CD8-positive, alpha-beta memory T cell (primary cell): ENCODE data around the gene FAM174B. TPM values are rescaled to one million over a fixed set of nuclear protein-coding genes. Genes with fewer than 3 reads are reported as not detected.
"Not testable (repeated sequence)": the region's sequence is repeated elsewhere in the genome, so short reads cannot be mapped to it uniquely, and the experiment has no call there.

Experiments
- CTCF ChIA-PET: fragments of 350-600 bp; sonication (Branson Sonifier 250); formaldehyde crosslinking; loops from one replicate; lab custom pipeline; 2021; ENCODE audit warnings: antibody characterized with exemption; lab: Charles Lee
- POLR2A ChIA-PET: fragments of 350-600 bp; sonication (Branson Sonifier 250); formaldehyde crosslinking; loops from one replicate; lab custom pipeline; 2021; ENCODE audit warnings: antibody characterized with exemption; lab: Charles Lee
- DNase-seq, 5 donors: peaks; one replicate each; pipeline versions ENCODE4 v3.0.0 to v3.0.0-alpha.2; 2020 to 2022; ENCODE audit warnings: mixed read lengths in 1 of 5
- H3K27ac ChIP-seq: one replicate; pipeline ENCODE4 v1.7.0; 2013; ENCODE audit warnings: low read depth, mild to moderate bottlenecking, low read length, moderate library complexity
- H3K27me3 ChIP-seq: 2 replicates; pipeline ENCODE4 v1.7.0; 2013; ENCODE audit warnings: low read length, mild to moderate bottlenecking; ENCODE audit not compliant: insufficient read depth, poor library complexity, severe bottlenecking
- H3K36me3 ChIP-seq: 2 replicates; pipeline ENCODE4 v1.7.0; 2013; ENCODE audit warnings: mild to moderate bottlenecking, low read length, moderate library complexity; ENCODE audit not compliant: insufficient read depth
- H3K4me1 ChIP-seq: 2 replicates; pipeline ENCODE4 v1.7.0; 2013; ENCODE audit warnings: mild to moderate bottlenecking, low read length, moderate library complexity; ENCODE audit not compliant: insufficient read depth
- H3K4me3 ChIP-seq: 2 replicates; pipeline ENCODE4 v1.7.0; 2013; ENCODE audit warnings: mild to moderate bottlenecking, low read length
- H3K9me3 ChIP-seq: 2 replicates; pipeline ENCODE4 v1.7.0; 2013; ENCODE audit warnings: mild to moderate bottlenecking, low read length
- H3K27ac Mint-ChIP-seq, 8 donors: one replicate each; pipeline ENCODE4 v1.8.0; 2020 to 2021; ENCODE audit warnings: mixed read lengths in 8 of 8, mild to moderate bottlenecking in 6 of 8, inconsistent platforms in 3 of 8, moderate library complexity in 3 of 8
- H3K27me3 Mint-ChIP-seq, 2 donors: one replicate each; pipeline ENCODE4 v1.8.0; 2020 to 2021; ENCODE audit warnings: mixed read lengths in 2 of 2, mild to moderate bottlenecking in 1 of 2, moderate library complexity in 1 of 2
- H3K36me3 Mint-ChIP-seq, 3 donors: one replicate each; pipeline ENCODE4 v1.8.0; 2020 to 2021; ENCODE audit warnings: mixed read lengths in 3 of 3, inconsistent platforms in 1 of 3, mild to moderate bottlenecking in 1 of 3
- H3K4me1 Mint-ChIP-seq, 3 donors: one replicate each; pipeline ENCODE4 v1.8.0; 2020 to 2021; ENCODE audit warnings: mixed read lengths in 3 of 3, inconsistent platforms in 1 of 3, mild to moderate bottlenecking in 1 of 3
- H3K4me3 Mint-ChIP-seq, 7 donors: one replicate each; pipeline ENCODE4 v1.8.0; 2020 to 2021; ENCODE audit warnings: mixed read lengths in 7 of 7, mild to moderate bottlenecking in 6 of 7, moderate library complexity in 4 of 7, inconsistent platforms in 2 of 7
- H3K9me3 Mint-ChIP-seq, 5 donors: one replicate each; pipeline ENCODE4 v1.8.0; 2020 to 2022; ENCODE audit warnings: mixed read lengths in 5 of 5, mild to moderate bottlenecking in 3 of 5, moderate library complexity in 2 of 5, inconsistent platforms in 1 of 5
- polyA plus RNA-seq: library from polyadenylated mRNA; unstranded; fragments of 300-500 nt; fragmentation: Illumina TruSeq; gene quantifications from one replicate; pipeline ENCODE4 v1.2.3, GENCODE V29; 2021
- total RNA-seq, 2 experiments: library from RNA; stranded (reverse); gene quantifications; one replicate each; pipeline ENCODE4 v1.2.3, GENCODE V29; 2021

FAM174B gene
- total and polyA plus RNA-seq, 3 experiments from 2014 or later = 0.82 to 3.9 (median 3.9) TPM

GRCh38 chr15:92611995-92612745, 43.4 kb downstream of the FAM174B start:
- CTCF ChIA-PET = no interaction called here
- no peak overlapping the region for H3K4me3 ChIP-seq
- no peak overlapping the region for H3K27ac ChIP-seq
- no peaks in the 10 kb centered on the region for H3K4me1 ChIP-seq
- Mint-ChIP-seq H3K4me3 (no peak overlapping the region), H3K27me3 (peaks cover 0 to 7% of the 10 kb centered on the region in 2 donors), H3K27ac (no peak overlapping the region), H3K4me1 (no peaks in the 10 kb centered on the region), H3K36me3 (no peaks in the 10 kb centered on the region), H3K9me3 (no peaks in the 10 kb centered on the region)
- no peaks in the 10 kb centered on the region for H3K9me3 ChIP-seq
- H3K27me3 ChIP-seq = no peaks in the 10 kb centered on the region
- POLR2A ChIA-PET = no interaction called here
- DNase-seq = no peak
- no peaks in the 10 kb centered on the region for H3K36me3 ChIP-seq

- Mint-ChIP-seq H3K9me3 (peaks cover 0 to 3% (median 0%) of the 10 kb centered on the region in 5 donors), H3K4me1 (no peaks in the 10 kb centered on the region), H3K27ac (no peak overlapping the region), H3K4me3 (no peak overlapping the region), H3K27me3 (peaks cover 5 to 9% of the 10 kb centered on the region in 2 donors), H3K36me3 (no peaks in the 10 kb centered on the region)
- Histone ChIP-seq H3K27ac (no peak overlapping the region), H3K4me3 (no peak overlapping the region), H3K36me3 (no peaks in the 10 kb centered on the region), H3K9me3 (no peaks in the 10 kb centered on the region), H3K27me3 (no peaks in the 10 kb centered on the region), H3K4me1 (no peaks in the 10 kb centered on the region)
- ChIA-PET CTCF (no interaction called here), POLR2A (no interaction called here)
- DNase-seq = no peak
Observed at GRCh38 chr15:92611150-92611549, 44.4 kb downstream of the FAM174B start.

- peaks cover 0 to 4% (median 0%) of the 10 kb centered on the region in 5 donors for H3K9me3 Mint-ChIP-seq
- no peaks in the 10 kb centered on the region for H3K9me3 ChIP-seq
- no peak overlapping the region for H3K27ac Mint-ChIP-seq
- no peak overlapping the region for H3K27ac ChIP-seq
- H3K36me3 ChIP-seq = no peaks in the 10 kb centered on the region
- no peaks in the 10 kb centered on the region for H3K4me1 Mint-ChIP-seq
- no peaks in the 10 kb centered on the region for H3K36me3 Mint-ChIP-seq
- H3K4me3 Mint-ChIP-seq = no peak overlapping the region
- peaks cover 8 to 10% of the 10 kb centered on the region in 2 donors for H3K27me3 Mint-ChIP-seq
- CTCF ChIA-PET = no interaction called here
- no peak overlapping the region for H3K4me3 ChIP-seq
- no peak for DNase-seq
- H3K4me1 ChIP-seq = no peaks in the 10 kb centered on the region
- POLR2A ChIA-PET = no interaction called here
- H3K27me3 ChIP-seq = no peaks in the 10 kb centered on the region
Observed at GRCh38 chr15:92610101-92610520, 45.5 kb downstream of the FAM174B start.

- no peak for DNase-seq
- Histone ChIP-seq H3K9me3 (no peaks in the 10 kb centered on the region), H3K4me1 (no peaks in the 10 kb centered on the region), H3K36me3 (no peaks in the 10 kb centered on the region), H3K4me3 (no peak overlapping the region), H3K27me3 (no peaks in the 10 kb centered on the region), H3K27ac (no peak overlapping the region)
- CTCF ChIA-PET = no interaction called here
- Mint-ChIP-seq H3K4me3 (no peak overlapping the region), H3K27ac (no peak overlapping the region), H3K36me3 (no peaks in the 10 kb centered on the region), H3K27me3 (peaks cover 8% of the 10 kb centered on the region in 2 donors), H3K4me1 (no peaks in the 10 kb centered on the region), H3K9me3 (peaks cover 0 to 4% (median 0%) of the 10 kb centered on the region in 5 donors)
- POLR2A ChIA-PET = no interaction called here
Observed at GRCh38 chr15:92608866-92609700, 46.5 kb downstream of the FAM174B start.

- POLR2A ChIA-PET, CTCF ChIA-PET: not testable (repeated sequence)
- H3K27me3 Mint-ChIP-seq = peaks cover 7 to 13% of the 10 kb centered on the region in 2 donors
Observed at GRCh38 chr15:92606836-92607150, 48.8 kb downstream of the FAM174B start.

GRCh38 chr15:92606126-92606835, 49.3 kb downstream of the FAM174B start:
- Mint-ChIP-seq H3K27me3 (peaks cover 7 to 18% of the 10 kb centered on the region in 2 donors), H3K4me3 (no peak overlapping the region), H3K27ac (no peak overlapping the region), H3K4me1 (no peaks in the 10 kb centered on the region), H3K9me3 (peaks cover 0 to 4% (median 0%) of the 10 kb centered on the region in 5 donors), H3K36me3 (no peaks in the 10 kb centered on the region)
- no peak overlapping the region for H3K27ac ChIP-seq
- no peaks in the 10 kb centered on the region for H3K4me1 ChIP-seq
- no peaks in the 10 kb centered on the region for H3K27me3 ChIP-seq
- H3K36me3 ChIP-seq = no peaks in the 10 kb centered on the region
- ChIA-PET CTCF (no interaction called here), POLR2A (no interaction called here)
- no peak for DNase-seq
- H3K9me3 ChIP-seq = no peaks in the 10 kb centered on the region
- H3K4me3 ChIP-seq = no peak overlapping the region

More at GRCh38 chr15:92606836-92607150, 48.8 kb downstream of the FAM174B start:
- not testable (repeated sequence) for H3K36me3 ChIP-seq, H3K4me3 Mint-ChIP-seq, H3K27ac ChIP-seq, H3K27ac Mint-ChIP-seq, H3K36me3 Mint-ChIP-seq, H3K9me3 Mint-ChIP-seq, H3K4me3 ChIP-seq, H3K27me3 ChIP-seq, H3K4me1 Mint-ChIP-seq, H3K9me3 ChIP-seq, H3K4me1 ChIP-seq, DNase-seq

GRCh38 chr15:92605225-92605944, 50.2 kb downstream of the FAM174B start:
- H3K4me1 Mint-ChIP-seq = no peaks in the 10 kb centered on the region
- H3K4me3 ChIP-seq = no peak overlapping the region
- no peak for DNase-seq
- no peaks in the 10 kb centered on the region for H3K36me3 Mint-ChIP-seq
- no peaks in the 10 kb centered on the region for H3K4me1 ChIP-seq
- CTCF ChIA-PET = no interaction called here
- no peaks in the 10 kb centered on the region for H3K36me3 ChIP-seq
- H3K27ac ChIP-seq = no peak overlapping the region
- H3K27ac Mint-ChIP-seq = no peak overlapping the region
- no peaks in the 10 kb centered on the region for H3K27me3 ChIP-seq
- H3K27me3 Mint-ChIP-seq = peaks cover 7 to 18% of the 10 kb centered on the region in 2 donors
- H3K9me3 Mint-ChIP-seq = peaks cover 0 to 4% (median 0%) of the 10 kb centered on the region in 5 donors
- no peak overlapping the region for H3K4me3 Mint-ChIP-seq
- POLR2A ChIA-PET = no interaction called here
- H3K9me3 ChIP-seq = no peaks in the 10 kb centered on the region
